Measurements from ENCODE around the gene VAV3.

GRCh38 chr1:107767156-107767582 is 197.8 kb downstream of the VAV3 start:
- TF ChIP-seq POLR2A (IDR thresholded peaks at IDR 0.05) = no peak
- TF ChIP-seq, protein P1, sequence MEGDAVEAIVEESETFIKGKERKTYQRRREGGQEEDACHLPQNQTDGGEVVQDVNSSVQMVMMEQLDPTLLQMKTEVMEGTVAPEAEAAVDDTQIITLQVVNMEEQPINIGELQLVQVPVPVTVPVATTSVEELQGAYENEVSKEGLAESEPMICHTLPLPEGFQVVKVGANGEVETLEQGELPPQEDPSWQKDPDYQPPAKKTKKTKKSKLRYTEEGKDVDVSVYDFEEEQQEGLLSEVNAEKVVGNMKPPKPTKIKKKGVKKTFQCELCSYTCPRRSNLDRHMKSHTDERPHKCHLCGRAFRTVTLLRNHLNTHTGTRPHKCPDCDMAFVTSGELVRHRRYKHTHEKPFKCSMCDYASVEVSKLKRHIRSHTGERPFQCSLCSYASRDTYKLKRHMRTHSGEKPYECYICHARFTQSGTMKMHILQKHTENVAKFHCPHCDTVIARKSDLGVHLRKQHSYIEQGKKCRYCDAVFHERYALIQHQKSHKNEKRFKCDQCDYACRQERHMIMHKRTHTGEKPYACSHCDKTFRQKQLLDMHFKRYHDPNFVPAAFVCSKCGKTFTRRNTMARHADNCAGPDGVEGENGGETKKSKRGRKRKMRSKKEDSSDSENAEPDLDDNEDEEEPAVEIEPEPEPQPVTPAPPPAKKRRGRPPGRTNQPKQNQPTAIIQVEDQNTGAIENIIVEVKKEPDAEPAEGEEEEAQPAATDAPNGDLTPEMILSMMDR (IDR thresholded peaks at IDR 0.05) = no peak

Measured in adrenal gland (tissue), 5 donors.